Activated CD4-positive, alpha-beta memory T cell treated with anti-CD3 and anti-CD28 coated beads for 36 hours (primary cell): ENCODE results near the gene GLOD5. TPM values are rescaled to one million over a fixed set of nuclear protein-coding genes. Genes with fewer than 3 reads are reported as not detected.

Source experiments
- CTCF ChIA-PET: fragments of 350-600 bp; sonication (Branson Sonifier 250); formaldehyde crosslinking; loops from one replicate; lab custom pipeline; 2021; ENCODE audit warnings: antibody characterized with exemption, inconsistent platforms; lab: Charles Lee
- POLR2A ChIA-PET: fragments of 350-600 bp; sonication (Branson Sonifier 250); formaldehyde crosslinking; loops from one replicate; lab custom pipeline; 2021; ENCODE audit warnings: antibody characterized with exemption; lab: Charles Lee
- DNase-seq: peaks from one replicate; pipeline ENCODE4 v3.0.0-alpha.2; 2020
- H3K27ac Mint-ChIP-seq: one replicate; pipeline ENCODE4 v1.8.0; 2021; ENCODE audit warnings: mixed read lengths
- H3K27me3 Mint-ChIP-seq: one replicate; pipeline ENCODE4 v1.8.0; 2021; ENCODE audit warnings: mixed read lengths
- H3K36me3 Mint-ChIP-seq: one replicate; pipeline ENCODE4 v1.8.0; 2021; ENCODE audit warnings: mixed read lengths
- H3K4me1 Mint-ChIP-seq: one replicate; pipeline ENCODE4 v1.8.0; 2021; ENCODE audit warnings: low read depth, mixed read lengths
- H3K4me3 Mint-ChIP-seq: one replicate; pipeline ENCODE4 v1.8.0; 2021; ENCODE audit warnings: mild to moderate bottlenecking, mixed read lengths
- H3K9me3 Mint-ChIP-seq: one replicate; pipeline ENCODE4 v1.8.0; 2021; ENCODE audit warnings: mixed read lengths
- intact Hi-C: fragments of 100-400 bp; cut with micrococcal nuclease; formaldehyde crosslinking; loops from one replicate; pipeline ENCODE4 v1.15.1; 2023
- total RNA-seq, 2 experiments: library from RNA; stranded (reverse); gene quantifications; one replicate each; pipeline ENCODE4 v1.2.3, GENCODE V29; 2021

GLOD5 gene
- total RNA-seq, result not detected

- CTCF ChIA-PET, result no interaction called here
Observed at GRCh38 chrX:48761674-48762471, at the start of gene GLOD5. Gene GLOD5 (plus strand): TSS chrX:48761747. CDS start chrX:48761791, 44 bp downstream.

GRCh38 chrX:48711929-48712505 lies 49.5 kb upstream of the GLOD5 start:
- ChIA-PET CTCF (no interaction called here), POLR2A (no interaction called here)
- Mint-ChIP-seq H3K9me3 (no peaks in the 10 kb centered on the region), H3K36me3 (peaks cover 3% of the 10 kb centered on the region), H3K27me3 (no peaks in the 10 kb centered on the region), H3K4me3 (peak overlapping the region; percentile 43), H3K27ac (peak overlapping the region; percentile 84), H3K4me1 (peaks cover 66% of the 10 kb centered on the region)
- DNase-seq, result no peak
- intact Hi-C loops, result loop anchor here (1.0 to 10.0 kb wide), 4 partner anchors 8 to 203 kb away; partner anchors contain the start of genes PIM2, SLC35A2, SUV39H1 and WAS

More at GRCh38 chrX:48761674-48762471, at the start of gene GLOD5:
- Mint-ChIP-seq H3K36me3 (no peaks in the 10 kb centered on the region), H3K9me3 (no peaks in the 10 kb centered on the region), H3K4me1 (peaks cover 4% of the 10 kb centered on the region), H3K27me3 (no peaks in the 10 kb centered on the region), H3K4me3 (no peak within 1 kb of the TSS), H3K27ac (no peak within 1 kb of the TSS)
- intact Hi-C loops, result no loop called here
- DNase-seq, result peak; percentile 49
- POLR2A ChIA-PET, result no interaction called here

GRCh38 chrX:48713847-48714246 lies 47.7 kb upstream of the GLOD5 start:
- H3K4me1 Mint-ChIP-seq, result peaks cover 76% of the 10 kb centered on the region
- no peaks in the 10 kb centered on the region for H3K9me3 Mint-ChIP-seq
- DNase-seq, result no peak
- H3K27me3 Mint-ChIP-seq, result no peaks in the 10 kb centered on the region
- intact Hi-C loops, result loop anchor here (1.0 to 10.0 kb wide), 6 partner anchors 17 to 201 kb away; partner anchors contain the start of genes PIM2, SLC35A2 and SUV39H1
- H3K27ac Mint-ChIP-seq, result peak overlapping the region; percentile 84
- H3K4me3 Mint-ChIP-seq, result peak overlapping the region; percentile 52
- CTCF ChIA-PET, result interaction anchor here (0.8 to 2.0 kb wide), 2 partner anchors 23 to 25 kb away, joined by 3 to 4 read pairs; no protein-coding TSS in a partner anchor
- POLR2A ChIA-PET, result interaction anchor here (1.1 to 1.6 kb wide), 2 partner anchors 23 to 87 kb away, joined by 4 to 11 read pairs; no protein-coding TSS in a partner anchor
- no peaks in the 10 kb centered on the region for H3K36me3 Mint-ChIP-seq

- CTCF ChIA-PET, result interaction anchor here (2.0 kb wide), 1 partner anchor 22 kb away, joined by 4 read pairs; no protein-coding TSS in a partner anchor
- no peaks in the 10 kb centered on the region for H3K36me3 Mint-ChIP-seq
- intact Hi-C loops, result loop anchor here (1.0 to 10.0 kb wide), 3 partner anchors 34 to 200 kb away; partner anchors contain the start of genes PIM2 and SLC35A2
Observed at GRCh38 chrX:48714573-48714972, 47.0 kb upstream of the GLOD5 start.

GRCh38 chrX:48715072-48715471 lies 46.5 kb upstream of the GLOD5 start:
- Mint-ChIP-seq H3K27ac (peak overlapping the region; percentile 84), H3K36me3 (no peaks in the 10 kb centered on the region)

More at GRCh38 chrX:48714573-48714972, 47.0 kb upstream of the GLOD5 start:
- DNase-seq, result no peak
- Mint-ChIP-seq H3K27me3 (no peaks in the 10 kb centered on the region), H3K9me3 (no peaks in the 10 kb centered on the region), H3K4me1 (peaks cover 79% of the 10 kb centered on the region), H3K4me3 (peak overlapping the region; percentile 10), H3K27ac (peak overlapping the region; percentile 84)
- POLR2A ChIA-PET, result interaction anchor here (1.6 kb wide), 1 partner anchor 23 kb away, joined by 7 read pairs; no protein-coding TSS in a partner anchor

GRCh38 chrX:48715876-48716502 lies 45.6 kb upstream of the GLOD5 start:
- Mint-ChIP-seq H3K27me3 (no peaks in the 10 kb centered on the region), H3K4me3 (peak overlapping the region; percentile 6), H3K36me3 (no peaks in the 10 kb centered on the region), H3K4me1 (peaks cover 71% of the 10 kb centered on the region), H3K9me3 (no peaks in the 10 kb centered on the region), H3K27ac (peak overlapping the region; percentile 84)
- intact Hi-C loops, result loop anchor here (10.0 kb wide), 1 partner anchor 199 kb away; the partner anchor contains the start of genes PIM2 and SLC35A2
- POLR2A ChIA-PET, result interaction anchor here (1.6 kb wide), 1 partner anchor 21 kb away, joined by 7 read pairs; no protein-coding TSS in a partner anchor
- CTCF ChIA-PET, result no interaction called here
- DNase-seq, result no peak

More at GRCh38 chrX:48715072-48715471, 46.5 kb upstream of the GLOD5 start:
- Mint-ChIP-seq H3K4me3 (no peak overlapping the region), H3K27me3 (no peaks in the 10 kb centered on the region), H3K4me1 (peaks cover 79% of the 10 kb centered on the region), H3K9me3 (no peaks in the 10 kb centered on the region)
- no peak for DNase-seq
- intact Hi-C loops, result loop anchor here (10.0 kb wide), 1 partner anchor 200 kb away; the partner anchor contains the start of genes PIM2 and SLC35A2
- POLR2A ChIA-PET, result interaction anchor here (1.6 kb wide), 1 partner anchor 22 kb away, joined by 7 read pairs; no protein-coding TSS in a partner anchor
- CTCF ChIA-PET, result interaction anchor here (2.0 kb wide), 1 partner anchor 22 kb away, joined by 4 read pairs; no protein-coding TSS in a partner anchor

- H3K4me1 Mint-ChIP-seq, result peaks cover 38% of the 10 kb centered on the region
- ChIA-PET CTCF (no interaction called here), POLR2A (no interaction called here)
- intact Hi-C loops, result loop anchor here (1.0 to 10.0 kb wide), 2 partner anchors 8 to 195 kb away; partner anchors contain the start of genes PIM2 and SLC35A2
- H3K27me3 Mint-ChIP-seq, result no peaks in the 10 kb centered on the region
- no peak overlapping the region for H3K27ac Mint-ChIP-seq
- no peaks in the 10 kb centered on the region for H3K36me3 Mint-ChIP-seq
- H3K4me3 Mint-ChIP-seq, result no peak overlapping the region
- no peaks in the 10 kb centered on the region for H3K9me3 Mint-ChIP-seq
- no peak for DNase-seq
Observed at GRCh38 chrX:48719958-48720357, 41.6 kb upstream of the GLOD5 start.

- ChIA-PET CTCF (interaction anchor here (0.6 to 0.7 kb wide), 2 partner anchors 13 to 16 kb away, joined by 3 to 5 read pairs; no protein-coding TSS in a partner anchor), POLR2A (interaction anchor here (1.3 kb wide), 1 partner anchor 15 kb away, joined by 4 read pairs; no protein-coding TSS in a partner anchor)
- no peak for DNase-seq
- H3K27me3 Mint-ChIP-seq, result no peaks in the 10 kb centered on the region
- no peak overlapping the region for H3K4me3 Mint-ChIP-seq
- H3K9me3 Mint-ChIP-seq, result no peaks in the 10 kb centered on the region
- H3K36me3 Mint-ChIP-seq, result no peaks in the 10 kb centered on the region
- intact Hi-C loops, result loop anchor here (1.0 kb wide), 1 partner anchor 8 kb away; no protein-coding TSS in a partner anchor
- peaks cover 35% of the 10 kb centered on the region for H3K4me1 Mint-ChIP-seq
- no peak overlapping the region for H3K27ac Mint-ChIP-seq
Observed at GRCh38 chrX:48720577-48721250, 40.8 kb upstream of the GLOD5 start.

GRCh38 chrX:48721916-48722315 lies 39.6 kb upstream of the GLOD5 start:
- Mint-ChIP-seq H3K4me1 (peaks cover 35% of the 10 kb centered on the region), H3K27ac (no peak overlapping the region), H3K4me3 (no peak overlapping the region), H3K36me3 (peaks cover 3% of the 10 kb centered on the region), H3K9me3 (peaks cover 7% of the 10 kb centered on the region), H3K27me3 (no peaks in the 10 kb centered on the region)
- no peak for DNase-seq
- POLR2A ChIA-PET, result interaction anchor here (1.3 kb wide), 1 partner anchor 14 kb away, joined by 4 read pairs; no protein-coding TSS in a partner anchor
- CTCF ChIA-PET, result no interaction called here
- intact Hi-C loops, result no loop called here

- Mint-ChIP-seq H3K36me3 (peaks cover 3% of the 10 kb centered on the region), H3K4me1 (peaks cover 37% of the 10 kb centered on the region), H3K27me3 (no peaks in the 10 kb centered on the region), H3K9me3 (peaks cover 29% of the 10 kb centered on the region), H3K4me3 (no peak overlapping the region), H3K27ac (no peak overlapping the region)
- POLR2A ChIA-PET, result no interaction called here
- CTCF ChIA-PET, result no interaction called here
- intact Hi-C loops, result no loop called here
- no peak for DNase-seq
Observed at GRCh38 chrX:48726596-48726995, 35.0 kb upstream of the GLOD5 start.

- peaks cover 29% of the 10 kb centered on the region for H3K9me3 Mint-ChIP-seq
- peaks cover 34% of the 10 kb centered on the region for H3K4me1 Mint-ChIP-seq
- POLR2A ChIA-PET, result no interaction called here
- peak overlapping the region; percentile 19 for H3K27ac Mint-ChIP-seq
- peaks cover 3% of the 10 kb centered on the region for H3K36me3 Mint-ChIP-seq
- no peak for DNase-seq
- no peak overlapping the region for H3K4me3 Mint-ChIP-seq
- no peaks in the 10 kb centered on the region for H3K27me3 Mint-ChIP-seq
- intact Hi-C loops, result no loop called here
- CTCF ChIA-PET, result interaction anchor here (1.2 kb wide), 1 partner anchor 33 kb away, joined by 3 read pairs; no protein-coding TSS in a partner anchor
Observed at GRCh38 chrX:48728653-48729052, 32.9 kb upstream of the GLOD5 start.
